ENCODE data around the gene TM9SF4.

DNA sequence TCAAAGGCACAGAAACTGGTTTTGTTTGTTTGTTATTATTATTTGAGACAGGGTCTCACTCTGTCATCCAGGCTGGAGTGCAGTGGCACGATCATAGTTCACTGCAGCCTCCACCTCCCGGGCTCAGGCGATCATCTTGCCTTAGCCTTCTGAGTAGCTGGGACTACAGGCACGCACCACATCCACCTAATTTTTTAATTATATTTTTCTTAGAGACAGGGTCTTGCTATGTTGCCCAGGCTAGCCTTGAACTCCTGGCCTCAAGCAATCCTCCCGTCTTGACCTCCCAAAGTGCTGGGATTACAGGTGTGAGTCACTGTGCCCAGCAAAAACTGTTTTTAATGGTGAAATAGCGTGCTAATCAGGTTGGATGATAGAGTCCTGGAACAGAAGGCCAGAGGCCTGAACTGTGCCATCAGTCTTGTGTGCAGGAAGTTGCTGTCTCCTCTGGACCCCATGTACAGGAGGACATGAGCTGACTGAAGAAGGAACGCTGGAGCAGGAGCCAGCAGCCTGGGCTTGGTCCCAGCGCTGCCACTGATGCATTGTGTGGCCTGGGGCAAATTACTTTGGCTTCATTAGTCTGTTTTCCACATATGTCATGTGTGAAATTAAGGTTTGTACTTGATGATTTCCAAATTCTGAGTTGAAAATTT is 4.9 kb downstream of the TM9SF4 start:
- TF ChIP-seq POLR2AphosphoS5 (IDR thresholded peaks at IDR 0.05; ENCODE audit: borderline replicate concordance, low read depth, low read length) (no peak), EZH2 (IDR thresholded peaks at IDR 0.05) (no peak), FOXP2 (optimal IDR thresholded peaks at IDR 0.05; ENCODE audit: control extremely low read depth, extremely low read length, insufficient read depth) (no peak)
